CD4-positive, alpha-beta T cell treated with Interferon alpha-2 for 1 hour (primary cell): ENCODE measurements around the gene ADGRL1.
A peak's percentile ranks its signal among the peaks of the same experiment; 100 is the strongest.
"Not testable (repeated sequence)": the region's sequence is repeated elsewhere in the genome, so short reads cannot be mapped to it uniquely, and the experiment has no call there.

Experiments
- DNase-seq, 2 donors: peaks; one replicate each; pipeline ENCODE4 v3.0.0-alpha.2; 2020 to 2022

Gene ADGRL1

GRCh38 chr19:14218620-14219330 is 12.8 kb upstream of the ADGRL1 start:
- DNase-seq: no peak

- DNase-seq: not testable (repeated sequence)
Measured at GRCh38 chr19:14217886-14218285, 11.9 kb upstream of the ADGRL1 start.

GRCh38 chr19:14214580-14214979 is 8.6 kb upstream of the ADGRL1 start:
- DNase-seq: no peak

- DNase-seq: not testable (repeated sequence)
Measured at GRCh38 chr19:14210182-14210581, 4.2 kb upstream of the ADGRL1 start.

- not testable (repeated sequence) for DNase-seq
Measured at GRCh38 chr19:14209401-14209800, 3.4 kb upstream of the ADGRL1 start.

GRCh38 chr19:14208496-14208895 is 2.5 kb upstream of the ADGRL1 start:
- not testable (repeated sequence) for DNase-seq

- DNase-seq: not testable (repeated sequence)
Measured at GRCh38 chr19:14207796-14208195, 1.8 kb upstream of the ADGRL1 start.

GRCh38 chr19:14206737-14207726 is 1.1 kb upstream of the ADGRL1 start:
- peak; percentile 76 to 87 for DNase-seq

- not testable (repeated sequence) for DNase-seq
Measured at GRCh38 chr19:14206308-14206707, 339 bp upstream of the ADGRL1 start.

GRCh38 chr19:14204676-14205451 is 1.1 kb downstream of the ADGRL1 start:
- not testable (repeated sequence) for DNase-seq

- not testable (repeated sequence) for DNase-seq
Measured at GRCh38 chr19:14204219-14204618, 1.8 kb downstream of the ADGRL1 start.

- not testable (repeated sequence) for DNase-seq
Measured at GRCh38 chr19:14203788-14204187, 2.2 kb downstream of the ADGRL1 start.

GRCh38 chr19:14203177-14203576 is 2.8 kb downstream of the ADGRL1 start:
- no peak for DNase-seq

GRCh38 chr19:14201481-14201880 is 4.5 kb downstream of the ADGRL1 start:
- not testable (repeated sequence) for DNase-seq

GRCh38 chr19:14200147-14200841 is 5.7 kb downstream of the ADGRL1 start:
- peak; percentile 60 to 71 for DNase-seq

- DNase-seq: no peak
Measured at GRCh38 chr19:14198384-14199376, 7.3 kb downstream of the ADGRL1 start.

- DNase-seq: no peak
Measured at GRCh38 chr19:14197882-14198281, 8.1 kb downstream of the ADGRL1 start.

- not testable (repeated sequence) for DNase-seq
Measured at GRCh38 chr19:14197288-14197687, 8.7 kb downstream of the ADGRL1 start.

- peak; percentile 75 to 82 for DNase-seq
Measured at GRCh38 chr19:14196105-14196504, 9.9 kb downstream of the ADGRL1 start.

- DNase-seq: not testable (repeated sequence)
Measured at GRCh38 chr19:14195216-14195615, 10.8 kb downstream of the ADGRL1 start.

- DNase-seq: no peak
Measured at GRCh38 chr19:14189415-14189814, 16.6 kb downstream of the ADGRL1 start.
